ENCODE data around the gene FLOT1.
A peak's percentile ranks its signal among the peaks of the same experiment; 100 is the strongest.
"Not testable (repeated sequence)": the region's sequence is repeated elsewhere in the genome, so short reads cannot be mapped to it uniquely, and the experiment has no call there.

The FLOT1 gene

GRCh38 chr6:30744054-30744805 lies 1.7 kb upstream of the FLOT1 start, which contains the start of gene IER3:
TSS of gene IER3 (minus strand) at chr6:30744547. CDS start at chr6:30744518, 29 bp downstream.
- peak; percentile 77 for DNase-seq

- DNase-seq: no peak
Measured at GRCh38 chr6:30743099-30744053, 889 bp upstream of the FLOT1 start.

DNA sequence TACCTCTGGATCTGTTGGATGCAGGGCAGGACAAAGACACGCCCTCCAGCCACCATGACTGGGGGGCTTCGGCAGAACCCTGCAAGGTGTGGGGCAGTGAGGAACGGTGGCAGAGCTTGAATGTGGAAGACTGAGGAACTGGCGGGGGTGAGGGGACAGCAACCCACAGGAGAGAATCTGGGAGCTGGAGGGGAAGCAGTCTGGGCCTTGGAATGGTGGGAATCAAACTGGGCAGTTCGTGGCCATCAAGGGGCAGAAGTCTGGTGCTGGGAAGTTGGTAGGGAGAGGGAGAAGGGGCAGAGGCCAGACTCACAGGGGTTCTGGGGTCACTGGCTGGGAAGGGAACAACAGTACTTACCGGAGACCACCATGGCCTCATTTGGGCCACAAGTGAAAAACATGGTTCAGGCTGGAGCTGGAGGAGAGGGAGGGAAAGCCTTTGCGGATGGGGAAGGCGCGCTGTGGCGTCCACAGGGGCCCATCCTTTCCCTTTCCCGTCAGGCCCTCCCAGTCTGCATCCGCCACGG lies 635 bp downstream of the FLOT1 start:
- DNase-seq: no peak

DNA sequence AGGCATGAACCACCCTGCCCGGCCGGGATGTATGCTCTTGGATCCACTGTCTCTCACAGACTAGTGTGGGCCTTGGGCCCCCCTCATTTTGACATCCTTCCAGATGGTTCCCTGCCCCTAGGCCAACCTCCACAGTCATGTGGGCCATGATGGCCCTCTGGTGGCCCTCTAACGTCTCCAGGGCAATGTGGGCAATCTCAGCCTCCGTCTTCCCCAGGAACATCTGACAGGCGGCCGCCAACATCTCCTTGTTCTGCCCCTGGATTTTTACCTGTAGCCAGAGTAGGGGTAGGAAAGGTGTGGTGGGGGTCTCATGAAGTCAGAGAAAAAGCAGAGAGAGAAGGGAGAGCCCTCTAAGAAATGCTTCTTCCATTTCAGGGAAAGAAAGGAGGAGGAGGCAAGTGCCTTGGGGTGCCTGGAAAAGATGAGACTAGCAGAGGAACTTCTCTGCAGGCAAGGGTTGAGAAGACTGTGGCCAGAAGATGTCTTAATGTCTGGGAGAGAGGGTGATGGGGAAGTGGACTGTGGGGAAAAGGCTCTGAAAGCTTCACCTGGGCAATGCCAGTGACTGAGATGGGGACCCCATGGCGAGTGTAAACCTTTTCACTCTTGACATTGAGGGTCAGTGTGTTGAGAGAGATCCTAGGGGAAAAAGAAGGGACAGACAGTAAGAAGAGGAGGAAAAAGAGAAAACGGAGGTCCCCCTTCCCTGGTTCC lies 1.3 kb downstream of the FLOT1 start:
- no peak for DNase-seq

DNA sequence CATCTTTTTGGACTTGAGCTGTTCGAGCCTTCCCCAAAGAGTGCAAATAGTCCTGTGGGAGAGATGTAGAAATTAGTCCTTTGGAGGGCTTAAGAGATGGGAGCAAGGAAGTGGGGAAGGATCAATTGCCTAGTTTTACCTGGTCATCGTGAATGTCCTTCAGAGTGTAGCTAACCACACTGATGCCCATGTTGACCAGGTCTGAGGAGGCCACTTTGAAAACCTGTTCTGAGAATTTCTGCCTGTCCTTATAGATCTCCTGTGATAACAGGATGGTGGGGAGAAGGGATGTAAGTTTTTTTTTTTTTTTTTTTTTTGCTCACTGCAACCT lies 2.0 kb downstream of the FLOT1 start:
- DNase-seq: no peak

DNA sequence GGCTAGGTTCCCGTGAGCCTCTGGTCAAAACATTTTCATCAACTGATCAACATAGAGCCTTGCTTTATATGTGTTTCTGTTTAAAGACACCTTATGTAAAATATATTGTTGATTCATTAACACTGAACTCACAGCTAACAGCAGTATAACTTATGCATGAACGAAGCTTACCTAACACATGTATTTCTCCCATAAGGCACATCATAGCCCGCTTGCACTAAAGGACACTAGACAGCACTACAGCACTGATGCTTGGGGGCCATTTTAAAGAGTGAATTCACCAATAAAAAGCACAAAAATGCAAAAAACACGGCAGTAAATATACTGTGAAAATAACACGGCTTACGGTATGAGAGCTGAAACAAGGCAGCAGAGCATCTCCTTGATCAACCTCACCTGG lies 4.0 kb downstream of the FLOT1 start:
- DNase-seq: no peak

DNA sequence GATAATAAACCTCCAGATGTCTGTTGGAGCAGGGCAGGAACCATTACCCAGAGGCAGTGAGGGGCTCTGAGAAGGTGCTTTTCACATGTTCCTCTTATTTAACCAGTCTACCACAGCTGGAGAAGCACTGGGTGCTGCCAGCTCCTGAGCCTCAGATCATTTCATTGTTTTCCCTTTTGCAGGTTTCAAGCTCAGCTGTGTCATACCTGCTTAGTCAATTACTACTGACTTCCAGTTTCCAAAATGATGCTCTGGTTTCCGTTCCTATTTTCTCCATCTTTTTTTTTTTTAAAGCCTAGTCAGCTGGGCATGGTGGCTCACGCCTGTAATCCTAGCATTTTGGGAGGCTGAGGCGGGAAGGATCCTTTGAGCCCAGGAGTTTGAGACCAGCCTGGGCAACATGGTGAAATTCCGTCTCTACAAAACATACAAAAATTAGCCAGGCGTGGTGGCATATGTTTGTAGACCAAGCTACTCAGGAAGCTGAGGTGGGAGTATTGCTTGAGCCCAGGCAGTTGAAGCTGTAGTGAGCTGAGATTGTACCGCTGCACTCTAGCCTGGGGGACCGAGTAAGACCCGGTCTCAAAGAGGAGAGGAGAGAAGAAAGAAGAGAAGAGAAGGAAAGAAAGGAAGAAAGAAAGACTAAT lies 6.7 kb downstream of the FLOT1 start:
- DNase-seq: no peak

DNA sequence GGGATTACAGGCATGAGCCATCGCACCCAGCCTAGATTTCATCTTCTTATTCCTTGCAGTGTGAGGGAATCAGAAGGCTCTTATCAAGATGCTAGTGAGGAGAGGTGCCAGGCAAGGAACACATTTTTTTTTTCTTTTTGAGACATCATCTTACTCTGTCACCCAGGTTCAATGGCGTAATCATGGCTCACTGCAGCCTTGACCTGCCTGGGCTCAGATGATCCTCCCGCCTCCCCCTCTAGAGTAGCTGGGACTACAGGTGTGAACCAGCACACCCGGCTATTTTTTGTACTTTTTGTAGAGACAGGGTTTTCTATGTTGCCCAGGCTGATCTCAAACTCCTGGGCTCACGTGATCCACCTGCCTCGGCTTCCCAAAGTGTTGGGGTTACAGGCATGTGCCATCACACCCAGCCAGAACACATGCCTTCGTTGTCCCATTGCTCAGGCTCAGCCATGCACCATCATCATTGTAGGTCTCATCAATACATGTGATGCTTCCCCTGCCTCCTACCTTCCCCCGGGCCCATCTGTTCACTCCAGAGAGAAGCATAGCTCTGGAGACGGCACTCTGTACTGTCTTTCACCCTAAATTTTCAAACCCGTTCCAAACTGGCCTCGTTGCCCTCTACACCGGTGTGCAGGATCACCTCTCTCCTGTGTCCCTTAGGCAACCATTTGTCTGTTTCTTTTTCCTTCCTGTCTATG lies 10.1 kb downstream of the FLOT1 start:
- DNase-seq: no peak

GRCh38 chr6:30730601-30731435 lies 11.7 kb downstream of the FLOT1 start:
- DNase-seq: peak; percentile 78

DNA sequence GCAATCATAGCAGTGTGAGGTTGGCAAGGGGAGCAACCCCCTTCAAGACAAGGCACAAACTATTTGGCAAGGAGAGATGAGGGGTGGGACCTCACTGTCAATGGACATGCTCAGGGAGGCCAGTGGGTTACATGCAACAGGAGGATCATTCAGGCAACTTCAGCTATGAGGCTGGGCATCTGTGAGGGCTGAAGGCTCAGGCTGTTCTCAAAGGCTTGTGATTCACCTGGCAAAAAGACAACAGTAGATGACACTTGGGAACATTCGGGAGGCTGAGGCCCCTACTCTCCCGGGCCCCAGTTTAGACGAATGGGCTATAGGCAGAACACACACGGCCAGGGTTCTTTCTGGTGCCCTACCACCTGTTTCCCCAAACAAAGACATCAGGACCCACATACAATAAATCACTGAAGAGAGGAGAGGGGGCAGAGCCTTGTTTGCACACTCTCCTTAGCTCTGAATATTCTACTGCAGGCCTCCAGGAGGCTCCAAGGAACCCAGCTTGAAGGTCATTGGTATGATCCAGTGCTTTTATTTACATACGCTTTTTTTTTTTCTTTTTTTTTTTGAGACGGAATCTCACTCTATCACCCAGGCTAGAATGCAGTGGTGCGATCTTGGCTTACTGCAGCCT lies 14.4 kb downstream of the FLOT1 start:
- no peak for DNase-seq

- no peak for DNase-seq
Measured at GRCh38 chr6:30726506-30727413, 15.7 kb downstream of the FLOT1 start.

DNA sequence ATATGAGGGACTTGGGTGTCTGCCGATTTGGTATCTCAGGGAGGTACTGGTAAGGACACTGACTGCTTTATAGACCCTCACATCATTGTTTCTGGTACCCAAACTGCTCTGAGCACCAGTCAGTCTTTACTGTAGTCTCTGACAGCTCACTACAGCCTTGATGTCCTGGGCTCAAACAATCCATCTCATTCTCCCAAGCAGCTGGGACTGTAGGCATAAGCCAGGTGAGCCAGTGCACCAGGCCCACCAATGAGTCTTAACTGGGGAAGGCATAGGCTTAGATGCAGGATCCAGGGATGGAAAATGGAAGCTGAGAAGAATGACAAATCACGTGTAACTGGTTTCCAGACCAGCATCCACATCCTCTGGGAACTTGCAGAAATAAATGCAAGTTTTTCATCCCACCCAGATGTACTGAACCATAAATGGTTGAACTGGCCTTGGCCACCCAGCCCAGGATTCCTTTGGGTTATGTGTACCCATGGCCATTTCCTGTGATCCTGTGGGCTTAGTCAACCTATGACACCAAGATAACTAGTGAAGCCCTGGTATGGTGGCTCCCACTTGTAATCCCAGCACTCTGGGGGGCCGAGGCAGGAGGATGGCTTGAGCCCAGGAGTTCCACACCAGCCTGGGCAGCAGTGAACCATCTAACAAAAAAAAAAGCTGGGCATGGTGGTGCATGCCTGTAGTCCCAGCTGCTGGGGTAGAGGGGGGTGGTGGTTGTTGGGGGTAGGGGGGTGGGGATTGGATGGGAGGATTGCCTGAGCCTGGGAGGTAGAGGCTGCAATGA lies 16.6 kb downstream of the FLOT1 start:
- no peak for DNase-seq

DNA sequence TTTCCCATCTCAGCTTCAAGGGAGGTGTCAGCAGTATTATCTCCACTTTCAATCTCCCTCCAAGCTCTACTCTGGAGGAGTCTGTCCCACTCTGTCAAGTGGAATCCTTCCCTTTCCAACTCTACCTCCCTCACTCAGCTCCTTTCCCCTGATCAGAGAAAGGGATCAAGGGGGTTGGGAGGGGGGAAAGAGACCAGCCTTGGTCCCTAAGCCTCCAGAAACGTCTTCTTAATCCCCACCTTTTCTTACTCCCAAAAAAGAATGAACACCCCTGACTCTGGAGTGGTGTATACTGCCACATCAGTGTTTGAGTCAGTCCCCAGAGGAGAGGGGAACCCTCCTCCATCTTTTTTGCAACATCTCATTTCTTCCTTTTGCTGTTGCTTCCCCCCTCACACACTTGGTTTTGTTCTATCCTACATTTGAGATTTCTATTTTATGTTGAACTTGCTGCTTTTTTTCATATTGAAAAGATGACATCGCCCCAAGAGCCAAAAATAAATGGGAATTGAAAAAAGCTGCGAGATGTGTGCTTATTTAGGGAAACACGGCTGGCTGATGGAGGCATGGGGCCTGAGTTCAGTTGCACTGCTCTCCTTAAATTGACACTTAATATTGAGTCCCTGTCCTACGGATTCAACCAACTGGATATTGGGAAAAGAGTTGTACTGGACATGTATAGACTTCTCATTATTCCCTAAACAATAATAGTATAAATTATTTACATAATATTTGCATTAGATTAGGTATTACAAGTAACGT lies 17.4 kb downstream of the FLOT1 start:
- no peak for DNase-seq

- DNase-seq: not testable (repeated sequence)
Measured at GRCh38 chr6:30723843-30724741, 18.4 kb downstream of the FLOT1 start.

DNA sequence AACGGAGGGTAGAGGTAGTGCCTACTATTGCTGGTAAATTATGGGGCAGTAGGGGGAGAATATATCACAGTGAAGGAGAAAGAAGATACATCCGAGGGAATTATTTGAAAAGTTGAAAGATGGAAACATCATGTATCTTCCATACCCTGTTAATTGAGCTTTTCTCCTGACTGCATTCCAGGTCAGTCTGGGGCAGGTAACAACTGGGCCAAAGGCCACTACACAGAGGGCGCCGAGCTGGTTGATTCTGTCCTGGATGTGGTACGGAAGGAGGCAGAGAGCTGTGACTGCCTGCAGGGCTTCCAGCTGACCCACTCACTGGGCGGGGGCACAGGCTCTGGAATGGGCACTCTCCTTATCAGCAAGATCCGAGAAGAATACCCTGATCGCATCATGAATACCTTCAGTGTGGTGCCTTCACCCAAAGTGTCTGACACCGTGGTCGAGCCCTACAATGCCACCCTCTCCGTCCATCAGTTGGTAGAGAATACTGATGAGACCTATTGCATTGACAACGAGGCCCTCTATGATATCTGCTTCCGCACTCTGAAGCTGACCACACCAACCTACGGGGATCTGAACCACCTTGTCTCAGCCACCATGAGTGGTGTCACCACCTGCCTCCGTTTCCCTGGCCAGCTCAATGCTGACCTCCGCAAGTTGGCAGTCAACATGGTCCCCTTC lies 19.2 kb downstream of the FLOT1 start:
- not testable (repeated sequence) for DNase-seq

Measured in NCI-H774 (cell line).